Fibroblast of lung (primary cell): ENCODE measurements around the gene TAOK2.

Experiments used
- EZH2 ChIP-seq: IDR thresholded peaks from 2 replicates; pipeline ENCODE4 v1.5.1; 2012; ENCODE audit warnings: low read length, control low read depth, mild to moderate bottlenecking; ENCODE audit errors: missing control alignments
- TF ChIP-seq, protein P1 (sequence below), 2 donors: IDR thresholded peaks in 1 of 2; conservative IDR thresholded peaks in 1 of 2; 1 replicate in 1 of 2; 2 replicates in 1 of 2; pipeline ENCODE4 v1.5.1; 2011 to 2012; ENCODE audit warnings: low read length in 2 of 2, control low read depth in 1 of 2, inconsistent platforms in 1 of 2, low read depth in 1 of 2, mild to moderate bottlenecking in 1 of 2

DNA sequence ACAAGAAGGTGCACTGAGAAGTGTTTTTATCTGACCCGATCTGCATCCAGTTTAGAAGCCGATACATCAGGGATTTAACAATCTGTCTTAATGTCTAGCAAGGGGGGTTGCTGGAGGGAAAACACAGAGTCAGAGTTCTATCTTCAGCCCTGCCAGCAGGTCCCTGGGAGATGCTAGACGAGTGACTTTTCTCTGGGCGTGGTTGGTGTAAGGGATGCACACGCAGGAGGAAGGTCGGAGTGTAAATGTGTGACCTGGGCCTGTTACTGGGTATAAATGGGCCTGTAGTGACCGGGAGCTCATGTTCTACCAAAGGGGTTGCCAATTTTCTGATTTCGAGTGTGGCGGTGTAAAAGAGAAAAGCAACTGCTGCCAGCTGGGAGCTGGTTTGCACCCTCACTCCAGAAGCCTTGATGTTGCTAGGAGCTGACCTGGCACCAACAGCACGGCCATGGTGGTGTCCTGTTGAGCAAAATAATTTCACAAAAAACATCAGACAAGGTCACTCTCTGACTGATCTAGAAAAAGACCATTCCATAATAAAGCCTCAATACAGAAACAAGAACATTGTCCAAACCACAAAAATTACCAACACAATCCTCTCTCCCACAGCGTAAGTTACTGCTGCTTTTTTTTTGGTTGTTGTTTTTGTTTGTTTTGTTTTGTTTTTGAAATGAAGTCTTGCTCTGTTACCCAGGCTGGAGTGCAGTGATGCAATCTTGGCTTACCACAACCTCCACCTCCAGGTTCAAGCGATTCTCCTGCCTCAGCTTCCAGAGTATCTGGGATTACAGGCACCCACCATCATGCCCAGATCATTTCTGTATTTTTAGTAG, 46.4 kb upstream of the TAOK2 start:
- TF ChIP-seq, protein P1, sequence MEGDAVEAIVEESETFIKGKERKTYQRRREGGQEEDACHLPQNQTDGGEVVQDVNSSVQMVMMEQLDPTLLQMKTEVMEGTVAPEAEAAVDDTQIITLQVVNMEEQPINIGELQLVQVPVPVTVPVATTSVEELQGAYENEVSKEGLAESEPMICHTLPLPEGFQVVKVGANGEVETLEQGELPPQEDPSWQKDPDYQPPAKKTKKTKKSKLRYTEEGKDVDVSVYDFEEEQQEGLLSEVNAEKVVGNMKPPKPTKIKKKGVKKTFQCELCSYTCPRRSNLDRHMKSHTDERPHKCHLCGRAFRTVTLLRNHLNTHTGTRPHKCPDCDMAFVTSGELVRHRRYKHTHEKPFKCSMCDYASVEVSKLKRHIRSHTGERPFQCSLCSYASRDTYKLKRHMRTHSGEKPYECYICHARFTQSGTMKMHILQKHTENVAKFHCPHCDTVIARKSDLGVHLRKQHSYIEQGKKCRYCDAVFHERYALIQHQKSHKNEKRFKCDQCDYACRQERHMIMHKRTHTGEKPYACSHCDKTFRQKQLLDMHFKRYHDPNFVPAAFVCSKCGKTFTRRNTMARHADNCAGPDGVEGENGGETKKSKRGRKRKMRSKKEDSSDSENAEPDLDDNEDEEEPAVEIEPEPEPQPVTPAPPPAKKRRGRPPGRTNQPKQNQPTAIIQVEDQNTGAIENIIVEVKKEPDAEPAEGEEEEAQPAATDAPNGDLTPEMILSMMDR (conservative IDR thresholded peaks at IDR 0.05 in 1 of 2, IDR thresholded peaks at IDR 0.05 in 1 of 2; ENCODE audit: low read depth in 1 of 2, low read length in 2 of 2), result no peak
- TF ChIP-seq EZH2, result no peak
